22Rv1 (cell line): ENCODE results near the gene CNTNAP2.

ENCODE experiments used
- CTCF ChIP-seq: fragments of 450-650 bp; IDR thresholded peaks from 2 replicates; pipeline ENCODE4 v1.5.1; 2017; ENCODE audit warnings: mild to moderate bottlenecking
- ZFX ChIP-seq: fragments of 450-650 bp; IDR thresholded peaks from 2 replicates; pipeline ENCODE4 v1.6.1; 2017; ENCODE audit warnings: antibody characterized with exemption, borderline replicate concordance

- no peak for TF ChIP-seq CTCF
- no peak for TF ChIP-seq ZFX
These were observed 383.4 kb downstream of the CNTNAP2 start for GRCh38 chr7:146499970-146500369.
